HG03103 (cell line): ENCODE results near the gene DPM1.
A peak's percentile ranks its signal among the peaks of the same experiment; 100 is the strongest.

Experiments used
- ATAC-seq: cut with Tn5 transposase; IDR thresholded peaks from one replicate; pipeline ENCODE4 v1.9.1; 2021; ENCODE audit warnings: low read depth; ENCODE audit not compliant: unreplicated experiment

The DPM1 gene

GRCh38 chr20:50957798-50958614 is at the start of gene DPM1:
Gene DPM1, minus strand, starts transcription at chr20:50958532. Its CDS starts 9 bp downstream, at chr20:50958523.
- peak; percentile 67 for ATAC-seq

- no peak for ATAC-seq
These were observed 46.9 kb upstream of the DPM1 start for GRCh38 chr20:51005214-51005613.

- ATAC-seq: no peak
These were observed 46.4 kb upstream of the DPM1 start for GRCh38 chr20:51004781-51005180.

GRCh38 chr20:51004305-51004727 is 46.0 kb upstream of the DPM1 start:
- ATAC-seq: no peak

- no peak for ATAC-seq
These were observed 45.4 kb upstream of the DPM1 start for GRCh38 chr20:51003753-51004152.

- no peak for ATAC-seq
These were observed 44.3 kb upstream of the DPM1 start for GRCh38 chr20:51002633-51003032.

- ATAC-seq: no peak
These were observed 43.3 kb upstream of the DPM1 start for GRCh38 chr20:51001430-51002265.

- ATAC-seq: no peak
These were observed 41.0 kb upstream of the DPM1 start for GRCh38 chr20:50999355-50999754.

GRCh38 chr20:50996901-50997865 is 38.9 kb upstream of the DPM1 start:
- ATAC-seq: no peak

GRCh38 chr20:50995506-50995905 is 37.2 kb upstream of the DPM1 start:
- ATAC-seq: no peak

GRCh38 chr20:50993876-50994275 is 35.5 kb upstream of the DPM1 start:
- no peak for ATAC-seq

- ATAC-seq: peak; percentile 87
These were observed 34.6 kb upstream of the DPM1 start for GRCh38 chr20:50992733-50993457.

GRCh38 chr20:50992336-50992732 is 34.0 kb upstream of the DPM1 start:
- ATAC-seq: no peak

GRCh38 chr20:50991076-50991475 is 32.7 kb upstream of the DPM1 start:
- no peak for ATAC-seq

- no peak for ATAC-seq
These were observed 29.3 kb upstream of the DPM1 start for GRCh38 chr20:50987493-50988210.

- ATAC-seq: no peak
These were observed 25.0 kb upstream of the DPM1 start for GRCh38 chr20:50983321-50983720.

GRCh38 chr20:50982363-50982762 is 24.0 kb upstream of the DPM1 start:
- ATAC-seq: no peak

- no peak for ATAC-seq
These were observed 23.3 kb upstream of the DPM1 start for GRCh38 chr20:50981714-50982048.
